GM11168 (cell line): ENCODE measurements around the gene IL4R.
"Not testable (repeated sequence)": the region's sequence is repeated elsewhere in the genome, so short reads cannot be mapped to it uniquely, and the experiment has no call there.

Experiments
- in situ Hi-C: fragments of 300-500 bp; cut with MboI; formaldehyde crosslinking; loops from one replicate; pipeline ENCODE4 v1.12.0; 2022; ENCODE audit warnings: low sequenced_read_pairs; ENCODE audit not compliant: unreplicated experiment

Gene IL4R

GRCh38 chr16:27370318-27370717 lies 56.5 kb downstream of the IL4R start:
- in situ Hi-C loops: no loop called here

GRCh38 chr16:27373312-27373711 lies 59.5 kb downstream of the IL4R start:
- in situ Hi-C loops: no loop called here

GRCh38 chr16:27374221-27374803 lies 60.5 kb downstream of the IL4R start:
- in situ Hi-C loops: no loop called here

GRCh38 chr16:27374804-27375425 lies 61.1 kb downstream of the IL4R start:
- in situ Hi-C loops: no loop called here

- in situ Hi-C loops: no loop called here
Measured at GRCh38 chr16:27377666-27378485, 64.1 kb downstream of the IL4R start.

- in situ Hi-C loops: no loop called here
Measured at GRCh38 chr16:27378871-27379481, 65.2 kb downstream of the IL4R start.

- in situ Hi-C loops: no loop called here
Measured at GRCh38 chr16:27379919-27380318, 66.1 kb downstream of the IL4R start.

- in situ Hi-C loops: no loop called here
Measured at GRCh38 chr16:27381236-27381635, 67.5 kb downstream of the IL4R start.

GRCh38 chr16:27381974-27382855 lies 68.4 kb downstream of the IL4R start:
- in situ Hi-C loops: no loop called here

GRCh38 chr16:27383556-27384243 lies 69.9 kb downstream of the IL4R start:
- in situ Hi-C loops: no loop called here

- in situ Hi-C loops: no loop called here
Measured at GRCh38 chr16:27384425-27384824, 70.7 kb downstream of the IL4R start.

GRCh38 chr16:27385398-27385797 lies 71.6 kb downstream of the IL4R start:
- in situ Hi-C loops: no loop called here

- in situ Hi-C loops: no loop called here
Measured at GRCh38 chr16:27386674-27387073, 72.9 kb downstream of the IL4R start.

- in situ Hi-C loops: no loop called here
Measured at GRCh38 chr16:27387724-27388123, 74.0 kb downstream of the IL4R start.

GRCh38 chr16:27389272-27389961 lies 75.6 kb downstream of the IL4R start:
- in situ Hi-C loops: no loop called here

GRCh38 chr16:27390151-27390550 lies 76.4 kb downstream of the IL4R start:
- in situ Hi-C loops: no loop called here

GRCh38 chr16:27392671-27393070 lies 78.9 kb downstream of the IL4R start:
- in situ Hi-C loops: no loop called here

GRCh38 chr16:27394516-27394915 lies 80.7 kb downstream of the IL4R start:
- in situ Hi-C loops: no loop called here

GRCh38 chr16:27398341-27398893 lies 84.6 kb downstream of the IL4R start:
- in situ Hi-C loops: not testable (repeated sequence)
